Glomerular visceral epithelial cell (primary cell): ENCODE results near the gene VIT.

ENCODE experiments used
- DNase-seq: peaks from one replicate; pipeline ENCODE4 v3.0.0-alpha.2; 2016; ENCODE audit errors: extremely low spot score

The VIT gene

GRCh38 chr2:36762764-36763490 lies 66.4 kb downstream of the VIT start:
- DNase-seq: no peak

DNA sequence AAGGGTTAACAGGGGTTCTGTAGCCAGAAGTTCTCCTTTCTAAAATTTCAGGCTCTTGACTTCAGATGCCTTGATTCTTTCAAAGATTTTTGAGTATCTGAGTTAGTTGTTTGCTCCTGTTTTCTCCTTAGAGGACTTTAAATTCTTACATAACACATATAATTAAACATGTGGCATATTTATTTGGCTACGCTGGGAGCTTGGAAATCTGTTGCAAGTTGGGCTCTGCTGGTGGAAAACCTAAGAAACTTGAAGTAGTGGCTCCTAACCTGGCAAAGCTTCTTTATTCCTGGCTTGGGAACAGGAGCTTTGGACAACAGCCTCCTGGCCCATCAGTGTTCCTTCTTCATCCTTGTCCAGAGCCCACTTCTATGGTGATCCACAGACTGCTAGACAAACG lies 72.6 kb downstream of the VIT start:
- DNase-seq: no peak

GRCh38 chr2:36770542-36771287 lies 74.2 kb downstream of the VIT start:
- DNase-seq: peak; percentile 15

DNA sequence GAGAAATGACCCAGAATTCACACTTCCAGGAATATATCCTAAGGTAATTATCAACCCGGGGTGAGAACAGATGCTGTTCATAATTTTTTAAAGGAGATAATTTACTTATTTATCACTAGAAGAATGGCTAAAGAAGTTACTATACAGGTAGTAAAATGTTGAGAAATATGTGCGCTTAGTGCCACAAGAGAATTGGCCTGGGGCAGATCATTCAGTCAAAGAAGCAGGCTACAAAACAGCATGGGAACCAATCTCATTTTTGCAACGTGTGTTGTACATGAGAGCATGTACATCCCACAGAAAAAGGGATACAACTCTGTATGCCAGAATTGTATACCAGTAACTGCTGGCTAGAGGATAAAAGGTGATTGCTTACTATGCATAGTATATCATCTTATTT lies 75.2 kb downstream of the VIT start:
- no peak for DNase-seq

GRCh38 chr2:36773947-36774346 lies 77.4 kb downstream of the VIT start:
- no peak for DNase-seq

DNA sequence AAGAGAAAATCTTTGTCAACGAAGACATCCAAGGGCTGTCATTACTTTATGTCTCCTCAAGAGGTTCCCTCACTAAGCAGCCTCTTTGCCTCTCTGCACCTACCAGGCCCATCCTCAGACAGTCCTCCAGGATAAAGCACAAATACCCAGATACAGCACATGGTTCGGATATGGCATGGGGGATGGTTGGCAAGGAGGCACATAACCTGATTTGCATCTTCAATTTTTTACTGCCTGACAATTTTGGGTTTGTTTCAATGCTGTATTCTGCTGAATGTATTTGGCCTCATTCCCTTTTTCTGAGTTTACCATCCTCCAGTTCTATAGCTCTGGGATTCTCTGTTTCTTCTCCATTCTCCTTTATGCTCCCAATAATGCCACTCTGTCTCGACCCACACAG lies 78.8 kb downstream of the VIT start:
- DNase-seq: no peak

- no peak for DNase-seq
Observed at GRCh38 chr2:36775806-36776205, 79.3 kb downstream of the VIT start.

GRCh38 chr2:36777272-36777671 lies 80.8 kb downstream of the VIT start:
- no peak for DNase-seq

GRCh38 chr2:36777788-36778187 lies 81.3 kb downstream of the VIT start:
- no peak for DNase-seq

DNA sequence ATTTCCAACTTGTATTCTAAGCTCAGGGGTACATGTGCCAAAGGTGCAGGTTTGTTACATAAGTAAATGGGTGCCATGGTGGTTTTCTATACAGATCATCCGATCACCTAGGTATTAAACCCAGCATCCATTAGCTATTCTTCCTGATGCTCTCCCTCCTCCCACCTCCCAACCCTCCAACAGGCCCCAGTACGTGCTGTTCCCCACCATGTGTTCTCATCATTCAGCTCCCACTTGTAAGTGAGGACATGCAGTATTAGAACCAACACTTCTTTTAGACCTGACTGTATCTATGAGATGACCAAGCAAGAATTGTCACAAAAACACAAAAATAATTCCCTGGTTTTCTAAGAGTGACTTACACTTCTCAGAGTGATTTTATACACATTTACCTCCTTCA lies 83.0 kb downstream of the VIT start:
- DNase-seq: no peak

DNA sequence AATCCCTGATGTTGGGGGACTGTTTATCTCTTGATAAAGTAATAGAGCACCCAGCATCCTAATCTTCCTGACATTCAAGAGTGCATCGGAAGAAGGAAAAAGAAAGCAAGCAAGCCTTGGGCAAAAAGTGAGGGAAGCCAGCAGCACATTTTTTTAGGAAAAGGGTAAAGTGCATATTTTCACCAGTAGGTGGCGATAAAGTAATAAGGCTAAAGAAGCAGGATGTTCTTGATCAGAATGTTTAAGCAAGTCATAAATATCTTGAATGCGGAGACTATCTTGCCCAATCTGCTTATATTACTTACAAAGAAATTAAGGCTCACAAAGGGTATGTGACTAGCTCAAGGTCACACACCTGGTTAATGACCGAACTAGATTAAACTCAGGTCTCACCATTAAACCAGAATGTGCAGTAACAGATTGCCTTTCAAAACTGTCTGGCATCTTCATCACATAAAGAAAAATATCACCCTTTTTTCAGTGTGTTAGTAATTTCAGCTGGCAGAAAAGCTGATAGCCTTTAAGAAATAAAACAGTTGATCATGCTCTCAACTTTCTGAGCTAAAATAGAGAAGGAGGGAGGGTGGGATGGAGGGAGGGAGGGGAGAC lies 83.8 kb downstream of the VIT start:
- DNase-seq: peak; percentile 44

- DNase-seq: no peak
Observed at GRCh38 chr2:36781907-36782720, 85.6 kb downstream of the VIT start.

DNA sequence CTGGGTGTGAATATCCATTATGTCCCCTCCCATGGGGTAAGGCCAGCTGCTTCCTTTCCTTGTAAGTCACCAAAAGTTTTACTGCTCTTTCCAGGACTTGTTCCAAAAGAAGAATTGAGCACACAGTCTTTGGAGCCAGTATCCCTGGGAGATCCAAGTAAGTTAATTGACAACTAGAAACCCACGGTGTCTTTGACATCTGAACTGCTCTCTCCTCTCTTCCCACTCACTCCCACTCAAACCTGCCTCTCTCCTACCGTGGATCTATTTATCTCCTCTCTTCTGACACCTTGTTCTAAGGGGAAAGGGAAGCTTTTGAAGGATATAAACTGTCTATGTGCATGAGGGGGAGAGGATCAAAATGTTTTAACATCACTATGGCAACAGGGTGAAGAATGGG lies 86.7 kb downstream of the VIT start:
- DNase-seq: no peak

DNA sequence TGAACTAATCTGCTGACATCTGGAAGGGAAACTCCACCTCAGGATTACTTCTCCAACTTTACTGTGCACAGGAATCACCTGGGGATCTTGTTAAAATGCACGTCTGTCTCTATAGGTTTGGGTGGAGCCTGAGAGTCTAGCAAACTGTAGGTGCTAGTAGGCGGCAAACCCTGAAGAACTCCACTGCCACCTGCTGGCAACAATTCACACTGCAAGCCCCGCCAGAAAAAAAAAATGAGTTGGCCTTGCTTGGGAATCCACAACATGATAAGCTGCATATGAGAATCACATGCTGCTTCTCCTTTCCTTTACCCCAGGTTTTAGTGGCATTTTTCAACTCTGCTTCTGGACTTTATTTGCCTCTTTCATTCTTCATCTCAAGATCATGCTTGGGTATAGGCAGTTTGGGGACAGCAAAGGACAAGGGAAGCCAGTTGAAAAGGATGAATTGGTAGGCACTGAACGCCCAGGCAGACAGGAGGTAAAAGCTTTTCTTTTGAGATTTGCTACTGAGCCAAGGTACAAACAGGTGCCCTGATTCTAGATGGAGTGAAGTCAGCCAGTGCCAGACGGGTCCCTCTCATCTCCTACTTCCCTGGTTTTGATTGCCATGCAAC lies 88.8 kb downstream of the VIT start:
- peak; percentile 65 for DNase-seq

GRCh38 chr2:36789181-36789804 lies 92.8 kb downstream of the VIT start:
- no peak for DNase-seq

DNA sequence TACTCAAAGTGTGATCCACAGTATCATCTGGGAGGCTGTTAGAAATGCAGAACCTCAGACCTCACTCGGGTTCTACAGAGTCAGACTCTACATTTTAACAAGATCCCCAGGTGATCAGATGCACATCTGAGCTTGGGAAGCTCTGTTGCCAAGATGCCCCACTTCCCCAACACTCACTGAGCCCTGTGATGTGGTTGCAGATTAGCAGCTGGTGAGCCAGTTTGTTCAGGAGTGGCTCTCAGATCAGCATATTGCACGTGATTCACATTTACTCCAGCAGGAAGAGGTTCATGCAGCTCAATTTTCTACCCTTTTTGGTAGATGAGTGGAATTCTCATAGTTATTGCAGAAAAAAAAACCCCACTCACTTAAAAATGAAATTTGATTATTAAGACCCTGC lies 96.4 kb downstream of the VIT start:
- no peak for DNase-seq

DNA sequence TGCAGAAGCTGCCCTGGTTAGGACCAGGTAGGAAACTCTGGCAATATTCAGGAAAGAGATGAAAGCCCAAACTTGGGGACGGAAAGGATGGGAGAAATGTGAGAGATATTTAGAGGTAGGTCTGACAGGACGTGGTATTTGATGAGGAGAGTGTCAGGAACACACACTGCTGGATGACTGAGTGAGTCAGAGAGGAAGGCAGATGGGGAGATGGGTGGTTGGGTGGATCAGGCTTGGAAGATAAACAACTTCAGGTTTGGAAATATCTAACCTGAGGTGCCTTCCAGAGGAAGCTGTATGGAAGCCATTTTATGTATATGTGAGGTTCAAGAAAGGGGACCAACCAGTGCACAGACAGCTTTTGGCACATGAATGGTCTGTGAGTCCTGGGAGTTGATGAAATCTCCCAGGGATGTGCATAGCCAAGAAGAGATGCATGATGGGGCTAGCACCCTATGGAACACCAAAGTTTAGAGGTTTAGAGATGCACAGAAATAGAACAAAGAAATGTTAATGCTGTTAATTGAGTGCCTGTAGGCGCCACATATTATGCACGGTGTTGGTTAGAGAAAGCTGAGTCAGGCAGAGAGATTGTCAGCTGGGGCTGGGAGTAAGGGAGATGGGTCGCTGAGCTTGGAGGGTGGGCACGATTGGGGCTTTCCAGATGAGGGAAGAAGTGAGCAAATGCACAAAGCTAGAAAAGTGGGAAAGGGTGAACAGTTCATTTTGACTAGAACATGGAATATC lies 101.0 kb downstream of the VIT start:
- no peak for DNase-seq

DNA sequence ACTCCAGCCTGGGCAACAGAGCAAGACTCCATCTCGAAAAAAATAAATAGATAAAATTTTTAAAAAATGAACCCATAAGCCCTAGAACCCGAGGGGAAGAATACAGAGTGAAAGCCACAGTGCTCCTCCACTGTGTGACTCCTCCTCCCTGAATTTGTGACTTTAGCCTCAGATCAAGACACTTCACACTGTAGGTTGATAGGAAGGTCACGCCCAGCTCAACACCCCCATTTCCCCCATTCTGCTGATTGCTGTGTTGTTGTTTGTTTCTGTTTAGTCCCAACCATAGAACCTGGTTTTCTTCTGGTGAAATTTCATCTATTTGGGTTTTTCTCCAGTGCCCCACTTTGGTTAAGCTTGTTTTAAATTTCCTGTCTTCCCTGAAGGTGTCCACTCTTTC lies 102.2 kb downstream of the VIT start:
- DNase-seq: no peak

GRCh38 chr2:36800381-36800780 lies 103.9 kb downstream of the VIT start:
- no peak for DNase-seq

- no peak for DNase-seq
Observed at GRCh38 chr2:36801088-36801487, 104.6 kb downstream of the VIT start.

DNA sequence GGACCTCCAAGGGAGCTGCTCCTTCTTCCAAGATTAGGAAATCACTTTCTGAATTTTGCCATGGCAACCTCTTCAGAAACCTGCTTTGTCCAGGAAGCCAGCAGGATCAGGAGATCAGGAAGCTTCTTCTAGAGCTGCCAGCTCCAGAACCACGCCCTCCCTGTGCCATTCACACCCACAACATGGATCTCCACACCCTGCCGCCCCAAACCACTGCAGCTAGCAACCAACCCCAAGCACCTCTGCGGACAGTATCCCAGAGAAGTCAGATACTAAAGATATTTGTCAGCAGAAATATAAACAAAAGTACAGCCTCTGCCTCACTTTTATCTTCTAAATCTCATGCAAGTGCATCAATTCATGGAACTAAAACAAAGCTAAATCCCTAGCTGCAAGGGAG lies 106.4 kb downstream of the VIT start:
- no peak for DNase-seq
